22Rv1 (cell line): ENCODE measurements around the gene CLEC16A.

Experiments used
- H3K27ac ChIP-seq: fragments of 450-650 bp; 2 replicates; pipeline ENCODE4 v1.5.1; 2017
- CTCF ChIP-seq: fragments of 450-650 bp; IDR thresholded peaks from 2 replicates; pipeline ENCODE4 v1.5.1; 2017; ENCODE audit warnings: mild to moderate bottlenecking
- ZFX ChIP-seq: fragments of 450-650 bp; IDR thresholded peaks from 2 replicates; pipeline ENCODE4 v1.6.1; 2017; ENCODE audit warnings: antibody characterized with exemption, borderline replicate concordance

CLEC16A gene

GRCh38 chr16:11111856-11112634 lies 167.7 kb downstream of the CLEC16A start:
- TF ChIP-seq ZFX (no peak), CTCF (no peak)
- no peak overlapping the region for H3K27ac ChIP-seq

- H3K27ac ChIP-seq = no peak overlapping the region
- no peak for TF ChIP-seq CTCF
- no peak for TF ChIP-seq ZFX
Observed at GRCh38 chr16:11112723-11113348, 168.5 kb downstream of the CLEC16A start.

GRCh38 chr16:11114366-11115164 lies 170.2 kb downstream of the CLEC16A start:
- TF ChIP-seq ZFX = no peak
- H3K27ac ChIP-seq = no peak overlapping the region

- H3K27ac ChIP-seq = no peak overlapping the region
- no peak for TF ChIP-seq ZFX
- no peak for TF ChIP-seq CTCF
Observed at GRCh38 chr16:11117576-11118211, 173.3 kb downstream of the CLEC16A start.

- no peak overlapping the region for H3K27ac ChIP-seq
- TF ChIP-seq ZFX (no peak), CTCF (no peak)
Observed at GRCh38 chr16:11118479-11118878, 174.1 kb downstream of the CLEC16A start.

GRCh38 chr16:11121083-11121608 lies 176.8 kb downstream of the CLEC16A start:
- no peak for TF ChIP-seq ZFX
- no peak for TF ChIP-seq CTCF

More at GRCh38 chr16:11121083-11121608, 176.8 kb downstream of the CLEC16A start:
- no peak overlapping the region for H3K27ac ChIP-seq
